IPS-NIHi11 (cell line): ENCODE data around the gene N4BP2L1.

Experiments
- DNase-seq: peaks from one replicate; pipeline ENCODE4 v3.0.0; 2012; ENCODE audit warnings: mixed read lengths, low spot score

N4BP2L1 gene

GRCh38 chr13:32427852-32428580 is at the start of gene N4BP2L1:
Gene N4BP2L1, minus strand, starts transcription at chr13:32428130. Its CDS starts 48 bp downstream, at chr13:32428082.
- peak; percentile 75 for DNase-seq

DNA sequence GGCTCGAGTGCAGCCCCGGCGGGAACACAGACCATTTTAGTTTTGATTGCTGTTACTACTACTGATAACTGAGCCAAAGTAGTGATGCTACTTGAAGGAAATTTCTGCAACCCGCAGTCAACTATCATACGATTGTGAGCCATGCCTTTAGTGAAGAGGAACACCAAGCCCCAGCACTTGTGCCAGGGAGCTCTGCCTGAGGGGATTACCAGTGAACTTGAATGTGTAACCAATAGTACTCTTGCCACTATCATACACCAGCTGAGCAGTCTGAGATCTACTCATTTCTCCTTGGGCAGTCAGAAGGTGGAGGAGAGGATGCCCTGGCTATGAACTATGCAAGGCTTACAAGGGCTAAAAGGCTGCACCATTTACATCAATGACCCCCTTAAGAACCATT is 49.0 kb upstream of the N4BP2L1 start:
- DNase-seq = no peak

DNA sequence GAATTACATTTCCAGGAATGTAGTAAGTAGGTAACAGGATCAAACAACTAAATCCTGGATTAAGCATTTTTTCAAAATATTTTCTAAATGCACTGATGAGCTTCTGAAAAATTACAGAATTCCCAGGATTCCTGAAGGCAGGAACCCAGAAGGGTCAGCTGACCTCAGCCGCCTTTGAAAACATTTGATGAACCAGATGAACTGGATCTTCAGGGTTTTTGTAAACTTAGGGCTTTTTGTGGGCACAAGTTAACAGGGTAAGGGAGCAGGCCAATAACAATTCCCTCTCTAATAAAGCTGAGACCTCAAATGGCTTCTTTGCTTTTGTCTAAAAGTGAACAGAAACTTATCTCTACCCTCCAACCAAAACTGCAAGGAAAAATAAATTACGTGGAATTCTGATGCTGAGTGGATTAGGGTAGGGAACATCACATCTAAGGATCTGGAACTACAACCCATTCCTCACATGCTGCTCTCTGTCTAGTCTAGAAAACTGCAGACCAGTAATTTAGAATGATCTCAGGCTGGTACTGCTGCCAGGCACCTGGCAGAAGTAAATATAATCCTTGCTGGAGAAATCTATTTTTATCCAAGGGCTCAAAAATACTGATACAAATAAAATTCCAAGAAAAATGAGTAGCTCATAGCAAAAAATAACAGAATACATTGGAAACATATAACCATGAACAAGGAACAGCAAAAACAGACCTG is 48.2 kb upstream of the N4BP2L1 start:
- no peak for DNase-seq

DNA sequence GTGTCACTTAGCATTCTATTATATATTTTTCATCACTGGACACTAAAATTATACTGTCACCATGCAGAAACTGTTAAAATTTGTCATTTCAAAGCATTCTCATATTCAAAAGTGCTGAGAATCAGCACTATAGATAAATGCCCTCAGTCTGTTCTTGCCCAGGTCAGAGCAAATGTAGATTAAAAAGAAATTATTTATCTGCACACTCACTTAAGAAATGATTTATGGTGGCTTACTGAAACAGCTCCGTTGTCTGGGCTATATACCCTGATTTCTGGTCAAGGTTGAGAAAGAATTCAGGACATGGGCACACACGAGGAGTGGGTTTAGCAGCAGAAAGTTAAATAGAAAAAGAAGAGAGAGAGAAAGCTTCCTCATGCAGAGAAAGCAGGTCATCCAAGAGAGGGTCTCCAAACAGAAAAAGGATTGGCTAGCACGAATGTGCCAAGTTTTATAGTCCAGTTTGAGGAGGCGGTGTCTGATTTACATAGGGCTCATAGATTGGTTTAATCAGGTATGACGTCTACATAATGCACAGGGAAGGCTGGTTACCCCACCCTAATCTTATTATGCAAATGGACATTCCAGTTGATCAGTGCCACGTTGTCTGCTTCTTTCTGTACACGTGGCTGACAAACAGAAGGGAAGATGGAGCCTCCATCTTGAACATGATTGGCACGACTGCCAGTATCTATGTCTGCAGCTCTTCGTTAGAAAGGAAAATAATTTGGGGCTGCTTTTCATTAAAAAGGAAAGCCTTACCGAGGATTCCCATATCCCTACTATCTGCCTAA is 47.3 kb upstream of the N4BP2L1 start:
- DNase-seq = no peak

- DNase-seq = no peak
Observed at GRCh38 chr13:32473650-32474049, 45.7 kb upstream of the N4BP2L1 start.

GRCh38 chr13:32472194-32472621 is 44.3 kb upstream of the N4BP2L1 start:
- DNase-seq = no peak

DNA sequence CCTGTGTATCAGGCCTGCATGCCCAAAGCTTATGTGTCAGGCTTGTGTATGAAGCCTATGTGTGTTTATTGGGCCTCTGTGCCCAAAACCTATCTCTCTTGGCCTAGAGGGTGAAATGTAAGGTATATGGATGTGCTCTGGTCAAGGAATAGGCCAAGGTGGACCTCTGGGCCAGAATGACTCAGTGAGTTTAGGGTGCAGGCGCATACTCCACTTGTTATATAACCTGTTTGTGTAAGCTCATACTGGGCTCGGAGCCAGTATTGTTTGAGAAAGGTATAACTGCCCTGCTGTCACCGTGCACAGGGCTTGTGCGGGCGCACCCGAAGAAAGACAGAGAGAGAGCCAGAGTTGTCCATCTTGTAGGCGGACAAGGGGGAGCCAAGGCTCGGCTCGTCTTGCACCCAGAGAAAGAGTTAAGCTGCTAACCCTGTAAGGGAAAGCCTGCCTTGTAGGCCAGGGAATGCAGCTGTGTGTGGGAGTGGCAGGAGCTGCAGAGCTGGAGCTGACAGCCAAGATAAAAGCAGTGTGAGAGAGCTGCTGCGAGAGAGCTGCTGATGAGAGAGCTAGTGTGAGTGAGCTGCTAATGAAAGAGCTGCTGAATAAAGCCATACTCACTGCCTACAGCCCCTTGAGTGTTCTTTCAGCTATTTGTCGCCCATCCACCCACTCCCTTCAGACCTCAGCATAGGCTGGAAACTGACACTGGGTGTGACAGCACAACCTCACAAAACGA is 43.4 kb upstream of the N4BP2L1 start:
- DNase-seq = no peak

DNA sequence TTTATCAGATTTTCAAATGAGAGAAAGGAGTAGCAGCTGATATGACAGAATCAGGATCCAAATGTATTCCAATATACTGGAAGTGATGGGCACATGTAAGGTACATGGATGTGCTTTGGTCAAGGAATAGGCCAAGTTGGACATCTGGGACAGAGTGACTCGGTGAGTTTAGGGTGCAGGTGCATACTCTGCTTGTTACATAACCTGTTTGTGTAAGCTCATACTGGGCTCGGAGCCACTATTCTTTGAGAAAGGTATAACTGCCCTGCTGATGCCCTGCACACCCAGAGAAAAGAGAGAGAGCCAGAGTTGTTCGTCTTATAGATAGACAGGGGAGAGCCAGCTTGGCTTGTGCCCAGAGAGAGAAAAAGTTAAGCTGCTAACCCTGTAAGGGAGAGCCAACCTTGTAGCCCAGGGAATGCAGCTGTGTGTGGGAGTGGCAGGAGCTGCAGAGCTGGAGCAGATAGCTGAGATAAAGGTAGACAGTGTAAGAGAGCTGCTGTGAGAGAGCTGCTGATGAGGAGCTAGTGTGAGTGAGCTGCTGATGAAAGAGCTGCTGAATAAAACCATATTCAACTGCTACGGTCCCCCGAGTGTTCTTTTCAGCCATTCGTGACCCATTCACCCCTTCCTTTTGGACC is 40.7 kb upstream of the N4BP2L1 start:
- DNase-seq = no peak

- DNase-seq = no peak
Observed at GRCh38 chr13:32456591-32456990, 28.7 kb upstream of the N4BP2L1 start.

- no peak for DNase-seq
Observed at GRCh38 chr13:32455594-32455903, 27.6 kb upstream of the N4BP2L1 start.

- DNase-seq = no peak
Observed at GRCh38 chr13:32454886-32455593, 27.1 kb upstream of the N4BP2L1 start.

DNA sequence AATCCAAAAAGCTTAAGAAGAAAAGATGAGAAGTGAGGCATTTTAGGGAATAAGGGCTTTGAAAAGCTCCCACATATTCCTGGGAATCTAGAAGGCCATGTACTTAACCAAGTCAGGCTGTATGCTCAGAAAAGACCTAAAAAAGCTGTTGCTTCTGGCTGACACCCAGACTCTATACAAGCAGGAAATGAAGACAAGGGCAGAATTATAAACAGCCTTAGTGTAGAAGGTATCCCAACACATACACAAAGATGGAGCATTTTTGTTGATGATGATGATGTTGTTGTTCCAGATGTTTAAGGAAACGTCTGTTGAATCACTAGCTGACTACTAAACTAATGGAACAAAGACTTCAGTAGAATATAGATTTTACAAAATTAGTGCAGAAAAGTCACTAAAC is 26.1 kb upstream of the N4BP2L1 start:
- no peak for DNase-seq

GRCh38 chr13:32448972-32449371 is 21.0 kb upstream of the N4BP2L1 start:
- no peak for DNase-seq

- no peak for DNase-seq
Observed at GRCh38 chr13:32447894-32448623, 20.1 kb upstream of the N4BP2L1 start.

- DNase-seq = no peak
Observed at GRCh38 chr13:32446773-32447465, 19.0 kb upstream of the N4BP2L1 start.

DNA sequence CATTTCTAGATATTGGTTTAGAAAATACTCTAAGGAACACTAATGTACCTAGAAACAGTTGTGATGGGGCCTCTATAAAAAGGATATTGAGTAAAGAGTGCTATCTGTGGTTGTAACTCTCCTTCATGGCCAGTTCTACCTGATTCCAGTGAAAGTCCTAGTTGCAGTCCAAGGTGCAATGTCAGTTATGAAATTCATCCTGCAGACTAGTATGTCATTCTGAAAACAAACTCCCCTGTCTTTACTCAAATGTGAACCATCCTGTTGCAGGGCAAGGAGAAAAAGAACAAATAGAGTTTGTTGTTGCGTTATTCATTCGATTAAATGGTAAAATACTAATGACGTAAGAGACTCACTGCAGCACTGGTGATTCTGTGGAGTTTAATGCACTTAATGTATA is 18.3 kb upstream of the N4BP2L1 start:
- no peak for DNase-seq

DNA sequence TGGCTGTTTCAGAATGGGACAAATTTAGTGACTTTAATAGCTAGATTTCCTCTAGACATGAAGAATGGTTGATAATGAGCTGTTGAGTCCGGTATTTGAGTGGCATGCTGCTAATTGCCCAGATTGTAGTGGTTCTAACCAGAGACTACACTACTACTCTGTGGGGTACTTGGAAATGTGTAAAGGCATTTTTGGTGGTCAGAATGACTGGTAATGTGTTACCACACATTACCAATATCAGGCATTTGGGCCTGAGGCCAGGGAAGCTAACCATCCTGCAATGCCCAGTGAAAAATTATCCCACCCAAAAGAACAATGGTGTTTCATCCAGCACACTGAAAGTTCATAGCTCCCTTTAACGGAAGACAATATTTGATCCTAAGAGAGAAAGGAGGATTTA is 17.5 kb upstream of the N4BP2L1 start:
- DNase-seq = no peak

GRCh38 chr13:32443111-32443510 is 15.2 kb upstream of the N4BP2L1 start:
- DNase-seq = no peak

DNA sequence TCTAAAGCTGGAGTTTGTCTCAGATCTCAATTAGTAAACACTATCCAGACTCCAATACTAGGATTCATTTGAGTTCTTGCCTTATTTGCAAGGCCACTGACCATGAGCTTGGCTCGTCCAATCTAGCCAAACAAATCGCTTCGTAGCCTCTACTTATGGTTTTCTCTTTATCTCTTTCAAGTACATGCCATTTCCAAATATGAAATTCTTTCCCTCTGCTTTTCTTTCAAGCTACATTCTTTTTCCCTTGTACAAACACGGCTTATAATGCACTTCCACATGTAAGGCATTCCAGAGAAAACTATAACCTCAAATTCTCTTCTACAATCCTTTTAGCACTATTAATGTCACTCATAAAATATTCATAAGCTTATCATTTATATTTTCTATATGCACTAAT is 10.9 kb upstream of the N4BP2L1 start:
- no peak for DNase-seq

GRCh38 chr13:32432856-32433255 is 4.9 kb upstream of the N4BP2L1 start:
- no peak for DNase-seq
